Epithelial cell of proximal tubule (primary cell): ENCODE data around the gene FADS2. TPM values are rescaled to one million over a fixed set of nuclear protein-coding genes. Genes with fewer than 3 reads are reported as not detected.
A peak's percentile ranks its signal among the peaks of the same experiment; 100 is the strongest.

Source experiments
- DNase-seq: peaks from one replicate; pipeline ENCODE4 v3.0.0-alpha.2; 2011; ENCODE audit warnings: low read depth
- H3K4me3 ChIP-seq: 2 replicates; pipeline ENCODE4 v1.5.1; 2011; ENCODE audit warnings: low read depth, mild to moderate bottlenecking, low read length
- total RNA-seq: library from RNA; depleted of rRNA; stranded (reverse); fragments of >200 nt; gene quantifications from 2 replicates; pipeline ENCODE4 v1.2.3, GENCODE V29; 2015
- TF ChIP-seq, protein P1 (sequence below): conservative IDR thresholded peaks from 2 replicates; pipeline ENCODE4 v1.5.1; 2012; ENCODE audit warnings: low read depth, mild to moderate bottlenecking, low read length

FADS2 gene
- total RNA-seq, 1 donor from 2014 or later, result 169 TPM

DNA sequence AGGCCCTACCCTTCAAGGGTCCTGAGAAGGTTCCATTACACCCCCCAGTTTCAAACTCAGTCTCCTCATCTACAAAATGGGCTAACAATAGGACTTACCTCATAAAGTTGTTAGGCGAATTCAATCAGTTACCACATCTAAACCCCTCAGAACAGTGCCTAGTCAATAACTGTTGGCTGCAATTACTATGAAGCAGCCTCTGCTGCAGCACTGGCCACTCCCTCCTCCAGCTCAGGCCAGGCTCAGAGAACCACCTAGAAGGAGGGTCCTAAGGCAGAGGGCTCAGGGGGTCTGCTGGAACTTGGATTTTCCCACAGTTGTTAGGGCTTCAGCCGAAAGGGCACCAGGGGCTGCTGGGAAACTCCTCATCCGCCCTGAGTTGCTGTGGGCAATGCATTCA is 58.5 kb downstream of the FADS2 start:
- no peak for DNase-seq
- TF ChIP-seq, protein P1, sequence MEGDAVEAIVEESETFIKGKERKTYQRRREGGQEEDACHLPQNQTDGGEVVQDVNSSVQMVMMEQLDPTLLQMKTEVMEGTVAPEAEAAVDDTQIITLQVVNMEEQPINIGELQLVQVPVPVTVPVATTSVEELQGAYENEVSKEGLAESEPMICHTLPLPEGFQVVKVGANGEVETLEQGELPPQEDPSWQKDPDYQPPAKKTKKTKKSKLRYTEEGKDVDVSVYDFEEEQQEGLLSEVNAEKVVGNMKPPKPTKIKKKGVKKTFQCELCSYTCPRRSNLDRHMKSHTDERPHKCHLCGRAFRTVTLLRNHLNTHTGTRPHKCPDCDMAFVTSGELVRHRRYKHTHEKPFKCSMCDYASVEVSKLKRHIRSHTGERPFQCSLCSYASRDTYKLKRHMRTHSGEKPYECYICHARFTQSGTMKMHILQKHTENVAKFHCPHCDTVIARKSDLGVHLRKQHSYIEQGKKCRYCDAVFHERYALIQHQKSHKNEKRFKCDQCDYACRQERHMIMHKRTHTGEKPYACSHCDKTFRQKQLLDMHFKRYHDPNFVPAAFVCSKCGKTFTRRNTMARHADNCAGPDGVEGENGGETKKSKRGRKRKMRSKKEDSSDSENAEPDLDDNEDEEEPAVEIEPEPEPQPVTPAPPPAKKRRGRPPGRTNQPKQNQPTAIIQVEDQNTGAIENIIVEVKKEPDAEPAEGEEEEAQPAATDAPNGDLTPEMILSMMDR, result no peak

DNA sequence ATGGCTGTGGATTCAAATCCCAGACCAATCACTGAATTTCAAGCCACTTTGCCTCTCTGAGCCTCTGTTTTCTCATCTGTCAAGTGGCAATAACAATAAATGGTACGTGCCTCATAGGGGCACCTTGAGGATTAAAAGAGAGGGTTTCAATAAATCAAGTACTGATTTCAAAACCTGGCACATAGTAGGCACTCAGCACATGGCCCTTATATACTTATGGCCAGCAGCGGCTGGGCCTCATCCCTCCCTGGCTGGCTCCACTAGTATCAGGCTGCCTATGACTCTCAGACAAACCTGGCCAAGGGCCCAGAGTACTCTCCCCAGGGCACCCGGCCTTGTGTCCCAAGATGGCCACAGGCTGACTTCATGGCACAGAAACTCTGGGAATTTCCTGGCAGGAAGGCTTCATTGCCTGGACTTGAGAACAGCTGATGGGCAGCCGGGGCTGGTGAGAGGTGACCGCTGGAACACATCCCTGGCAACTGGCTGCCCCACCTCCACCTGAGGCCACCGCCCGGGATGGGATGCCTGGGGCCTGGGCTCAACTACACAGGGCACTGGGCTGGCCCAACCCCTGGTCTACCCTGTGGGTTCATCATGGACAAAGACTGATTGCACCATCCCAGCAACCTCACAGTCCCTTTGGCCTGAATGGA is 59.9 kb downstream of the FADS2 start:
- TF ChIP-seq, protein P1, result no peak
- DNase-seq, result peak; percentile 91

More for the DNA sequence above, 58.5 kb downstream of the FADS2 start:
- no peak overlapping the region for H3K4me3 ChIP-seq

GRCh38 chr11:61888590-61888989 is 60.5 kb downstream of the FADS2 start:
- no peak for DNase-seq
- TF ChIP-seq, protein P1, result no peak

More for the DNA sequence above, 59.9 kb downstream of the FADS2 start:
- no peak overlapping the region for H3K4me3 ChIP-seq

GRCh38 chr11:61889831-61890230 is 61.7 kb downstream of the FADS2 start:
- TF ChIP-seq, protein P1, result no peak
- DNase-seq, result no peak
- peak overlapping the region; percentile 77 for H3K4me3 ChIP-seq

More at GRCh38 chr11:61888590-61888989, 60.5 kb downstream of the FADS2 start:
- H3K4me3 ChIP-seq, result no peak overlapping the region

DNA sequence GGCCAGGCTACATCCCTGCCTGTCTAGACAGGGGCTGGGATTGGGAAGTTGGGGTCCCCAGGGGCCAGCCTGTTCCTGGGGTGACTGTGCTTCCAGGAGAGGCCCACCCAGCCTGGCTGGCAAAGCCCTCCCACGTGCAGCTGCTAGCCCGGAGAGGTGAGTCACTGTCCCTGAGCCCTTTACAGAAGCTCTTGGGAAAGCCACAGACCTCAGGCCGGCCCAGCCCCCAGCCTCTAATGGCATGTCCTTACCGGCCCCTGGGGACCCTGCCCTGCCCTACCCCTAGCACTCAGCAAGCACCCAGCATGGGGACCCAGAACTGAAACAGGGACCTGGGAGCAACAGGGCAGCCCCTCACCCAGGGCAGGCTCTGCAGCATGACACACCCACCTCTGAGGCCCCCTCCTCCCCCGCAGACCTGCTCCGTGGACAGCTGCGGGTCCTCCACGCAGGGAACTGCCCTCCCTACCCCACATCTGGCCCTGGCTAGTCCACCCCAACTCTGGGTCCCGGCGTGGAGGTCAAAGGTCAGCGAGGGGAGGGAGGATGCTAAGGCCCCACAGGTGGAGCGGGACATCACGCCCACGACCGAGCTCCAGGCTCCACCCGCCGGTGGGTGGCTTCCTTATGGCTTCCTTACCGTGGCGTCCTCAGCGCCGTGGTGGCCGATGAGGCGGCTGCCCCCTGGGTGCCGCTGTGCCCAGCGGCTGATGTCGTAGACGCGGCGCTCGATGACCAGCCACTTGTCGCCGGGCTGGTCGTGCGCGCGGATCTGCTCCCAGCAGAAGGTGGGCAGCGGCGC is 62.6 kb downstream of the FADS2 start:
- H3K4me3 ChIP-seq, result peak overlapping the region; percentile 77
- DNase-seq, result no peak
- TF ChIP-seq, protein P1, result peak; percentile 6

- TF ChIP-seq, protein P1, result no peak
- DNase-seq, result no peak
- peak within 1 kb of the TSS; percentile 77 for H3K4me3 ChIP-seq
Measured at GRCh38 chr11:61891331-61892084, 63.4 kb downstream of the FADS2 start, which contains the start of gene FADS3. Gene FADS3, minus strand, starts transcription at chr11:61891545. Its CDS starts 164 bp downstream, at chr11:61891381.
